GM10847 (cell line): ENCODE measurements around the gene SPPL3.
A peak's percentile ranks its signal among the peaks of the same experiment; 100 is the strongest.

ENCODE experiments used
- POLR2A ChIP-seq: IDR thresholded peaks from 2 replicates; pipeline ENCODE4 v1.6.1; 2011; ENCODE audit not compliant: insufficient read length; ENCODE audit errors: extremely low read depth

SPPL3 gene

GRCh38 chr12:120928864-120929652 lies 24.9 kb upstream of the SPPL3 start:
- no peak for TF ChIP-seq POLR2A

DNA sequence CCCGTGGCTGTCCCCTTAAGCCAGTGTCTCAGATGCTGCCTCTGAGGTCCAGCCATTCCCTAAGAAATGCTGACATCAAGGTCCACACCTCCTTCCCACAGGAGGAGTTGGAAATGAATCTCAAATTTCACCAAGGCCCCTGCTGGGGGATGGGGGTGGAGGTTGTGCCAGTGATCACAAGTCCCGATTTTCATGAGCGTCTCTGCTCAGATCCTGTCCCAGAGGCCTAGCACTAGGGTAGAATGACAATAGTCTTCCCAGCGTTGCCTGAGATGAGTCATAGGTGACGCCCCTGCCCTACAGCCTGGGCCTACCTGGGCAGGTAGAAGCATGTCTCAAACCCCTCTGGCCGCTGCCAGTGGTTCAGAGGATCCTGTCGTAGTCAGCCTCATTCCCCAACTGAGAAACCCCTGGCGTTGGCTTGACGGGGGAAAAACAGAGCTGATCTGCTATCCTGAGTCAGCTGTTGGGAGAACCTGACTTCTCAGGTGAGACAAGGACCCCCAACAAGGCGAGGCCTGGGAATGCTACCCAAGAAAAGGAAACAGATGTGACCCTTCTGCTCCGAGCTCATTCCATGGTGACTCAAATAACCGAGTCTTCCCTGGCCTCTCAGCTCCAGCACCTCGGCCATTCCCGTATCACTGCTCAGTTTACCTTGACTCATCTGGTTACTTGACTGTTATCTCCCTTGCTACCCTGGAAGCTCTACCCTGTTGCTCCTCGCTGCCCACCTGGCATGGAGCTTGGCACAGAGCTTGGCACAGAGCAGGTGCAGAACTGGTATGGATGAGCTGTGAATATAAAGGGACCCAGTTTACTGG lies 21.8 kb upstream of the SPPL3 start:
- no peak for TF ChIP-seq POLR2A

DNA sequence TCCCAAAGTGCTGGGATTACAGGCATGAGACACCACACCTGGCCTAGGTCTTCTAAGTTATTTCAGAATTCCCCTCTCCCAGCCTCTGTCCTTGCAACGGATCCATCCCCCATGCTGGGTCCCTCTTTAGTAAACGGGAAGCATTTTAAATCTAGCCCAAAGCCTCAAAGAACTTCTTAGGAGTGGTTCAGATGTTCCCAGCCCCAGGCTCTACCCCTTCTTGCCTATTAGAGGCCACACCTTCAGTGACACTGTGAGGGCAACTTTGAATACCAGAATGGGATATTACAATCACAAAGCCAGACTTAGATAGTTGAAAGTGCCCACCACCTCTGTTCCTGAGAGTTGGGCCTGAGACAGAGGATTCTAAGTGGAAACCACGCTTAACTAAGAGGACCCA lies 18.1 kb upstream of the SPPL3 start:
- TF ChIP-seq POLR2A: no peak

- TF ChIP-seq POLR2A: no peak
These were observed 17.5 kb upstream of the SPPL3 start for GRCh38 chr12:120921637-120922036.

DNA sequence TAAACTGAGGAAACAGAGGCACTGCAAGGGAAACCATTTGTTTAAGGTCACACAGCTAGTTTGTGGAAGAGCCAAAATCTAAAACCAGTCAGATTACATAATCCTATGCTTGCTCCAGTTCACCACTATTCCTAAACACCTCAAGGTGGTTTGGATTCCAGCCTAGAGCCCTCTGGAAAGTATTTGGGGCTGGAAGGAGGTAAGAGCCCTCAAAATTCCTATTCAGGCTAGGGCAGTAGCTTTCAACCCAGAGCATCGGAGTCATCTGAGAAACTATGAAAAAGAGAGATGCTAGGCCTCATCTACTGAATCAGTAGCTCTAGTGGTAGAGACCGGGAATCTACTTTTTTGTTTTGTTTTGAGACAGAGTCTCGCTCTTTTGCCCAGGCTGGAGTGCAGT lies 16.0 kb upstream of the SPPL3 start:
- no peak for TF ChIP-seq POLR2A

DNA sequence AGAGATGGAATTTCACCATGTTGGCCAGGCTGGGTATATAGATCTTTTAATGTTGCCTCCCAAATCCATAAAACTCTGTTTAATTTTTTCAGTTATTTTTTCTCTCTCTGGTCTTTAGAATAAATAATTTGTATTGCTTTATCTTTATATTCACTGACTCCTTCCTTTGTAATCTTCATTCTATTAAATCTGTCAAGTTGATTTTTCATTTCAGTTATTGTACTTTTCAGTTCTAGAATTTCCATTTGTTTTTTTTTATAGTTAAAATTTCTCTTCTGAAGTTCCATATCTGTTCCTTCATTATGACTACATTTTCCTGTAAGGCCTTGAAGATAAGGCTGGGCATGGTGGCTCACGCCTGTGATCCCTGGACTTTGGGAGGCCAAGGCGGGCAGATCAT lies 13.6 kb upstream of the SPPL3 start:
- TF ChIP-seq POLR2A: no peak

DNA sequence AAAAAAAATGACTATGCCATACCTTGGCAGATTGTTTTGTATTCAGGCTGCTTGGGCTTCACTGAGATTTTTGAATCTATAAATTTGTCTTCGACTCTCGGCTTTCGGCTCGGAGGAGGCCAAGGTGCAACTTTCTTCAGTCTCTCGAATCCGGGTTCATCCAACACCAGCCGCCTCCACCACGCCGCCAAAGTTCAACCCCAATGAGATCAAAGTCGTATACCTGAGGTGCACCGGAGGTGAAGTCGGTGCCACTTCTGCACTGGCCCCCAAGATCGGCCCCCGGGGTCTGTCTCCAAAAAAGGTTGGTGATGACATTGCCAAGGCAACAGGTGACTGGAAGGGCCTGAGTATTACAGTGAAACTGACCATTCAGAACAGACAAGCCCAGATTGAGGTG lies 12.4 kb upstream of the SPPL3 start:
- no peak for TF ChIP-seq POLR2A

DNA sequence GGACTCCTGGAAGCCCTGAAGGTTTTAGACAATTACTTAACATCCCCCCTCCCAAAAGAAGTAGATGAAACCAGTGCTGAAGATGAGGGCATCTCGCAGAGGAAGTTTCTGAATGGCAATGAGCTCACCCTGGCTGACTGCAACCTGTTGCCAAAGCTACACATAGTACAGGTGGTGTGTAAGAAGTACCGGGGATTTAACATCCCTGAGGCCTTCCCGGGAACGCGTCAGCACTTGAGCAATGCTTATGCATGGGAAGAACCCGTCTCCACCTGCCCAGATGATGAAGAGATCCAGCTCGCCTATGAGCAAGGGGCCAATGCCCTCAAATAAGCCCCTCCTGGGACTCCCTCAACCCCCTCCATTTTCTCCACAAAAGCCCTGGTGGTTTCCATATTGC lies 10.6 kb upstream of the SPPL3 start:
- no peak for TF ChIP-seq POLR2A

- TF ChIP-seq POLR2A: no peak
These were observed 5.6 kb upstream of the SPPL3 start for GRCh38 chr12:120909633-120910298.

DNA sequence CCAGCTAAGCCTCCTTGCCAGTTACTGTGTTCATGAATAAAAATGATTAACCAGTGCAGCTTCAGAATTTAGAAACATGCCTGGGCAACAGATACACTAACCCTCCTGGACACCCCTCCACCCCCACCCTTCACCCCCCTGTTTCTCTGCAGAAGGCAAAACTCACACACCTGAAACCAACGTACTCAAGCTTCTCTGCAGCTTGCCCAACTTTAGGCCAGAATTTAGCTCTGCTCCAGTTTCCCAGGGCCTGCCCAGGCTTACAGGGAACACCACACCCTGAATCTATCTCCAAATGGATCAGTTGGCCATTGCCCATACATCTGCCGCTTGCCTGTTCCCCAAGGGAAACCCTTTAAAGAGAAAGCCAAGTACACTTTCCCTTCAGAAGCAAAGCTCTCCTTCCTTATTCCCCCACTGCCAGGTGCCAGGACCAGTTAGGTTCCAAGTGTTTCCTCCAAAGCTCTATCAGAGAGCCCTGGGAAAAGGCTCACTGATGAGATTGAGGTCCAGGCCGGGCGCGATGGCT lies 1.8 kb upstream of the SPPL3 start:
- no peak for TF ChIP-seq POLR2A

DNA sequence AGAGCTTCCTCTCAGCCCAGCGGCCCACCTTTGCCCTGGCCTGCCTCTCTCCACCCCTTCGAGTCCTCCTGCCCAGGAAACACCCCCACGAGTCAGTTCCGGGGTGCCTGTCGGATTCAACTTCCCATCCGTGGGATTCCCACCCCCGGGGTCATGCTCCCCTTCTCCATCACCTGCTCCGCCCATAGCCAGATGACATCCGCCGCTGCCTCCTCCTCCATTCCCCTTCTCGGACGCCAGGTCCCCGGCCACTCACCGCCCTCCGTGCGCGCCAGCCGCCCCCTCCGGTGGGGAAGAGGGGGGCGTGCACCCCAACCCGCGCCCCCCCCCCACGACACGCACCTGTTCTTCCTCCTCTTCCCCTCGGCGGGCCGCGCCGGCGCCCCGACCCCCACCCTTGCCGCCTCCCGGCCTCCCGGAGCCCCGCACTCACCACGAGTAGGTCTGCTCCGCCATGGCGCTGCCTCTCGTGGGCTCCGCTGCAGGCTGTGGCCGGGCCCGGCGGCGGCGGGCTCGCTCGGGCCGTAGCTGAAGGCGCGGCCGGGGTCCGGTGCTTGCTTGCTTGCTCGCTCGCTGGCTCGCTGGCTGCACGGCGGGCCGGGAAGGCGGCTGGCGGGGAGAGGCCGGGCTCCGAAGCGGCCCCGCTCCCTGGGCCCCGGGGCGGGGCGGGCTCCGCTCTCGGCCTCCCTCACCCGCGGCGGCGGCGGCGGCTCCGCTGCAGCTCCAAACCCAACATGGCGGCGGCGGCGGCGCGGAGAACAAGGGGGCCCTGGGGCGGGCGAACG lies 554 bp downstream of the SPPL3 start:
- TF ChIP-seq POLR2A: peak; percentile 29

DNA sequence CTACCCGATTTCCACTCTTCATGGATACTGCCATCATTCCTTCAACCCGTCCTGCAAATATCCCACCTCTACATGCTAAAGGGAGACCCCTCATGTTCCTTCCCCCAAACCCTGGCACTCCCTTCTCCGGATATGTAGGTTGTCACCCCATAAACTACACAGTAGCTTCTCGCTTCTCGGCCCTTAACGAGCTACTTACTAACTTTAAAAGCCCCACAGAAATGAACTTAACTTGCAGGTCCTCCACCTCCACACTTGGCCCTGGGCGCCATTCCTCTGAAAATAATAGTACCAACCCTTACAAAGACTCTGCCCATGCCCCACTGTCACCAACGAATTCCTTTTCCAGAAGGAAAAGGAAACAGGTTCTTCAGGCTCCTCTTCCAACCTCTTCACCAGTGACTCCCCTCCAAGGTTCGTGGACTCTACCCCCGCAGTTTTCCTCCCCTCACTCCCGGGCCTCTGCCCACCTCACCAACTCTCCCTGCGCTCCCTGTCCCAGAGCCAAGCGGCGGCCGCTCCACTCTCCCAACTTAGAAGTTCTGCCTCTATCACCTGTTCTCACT lies 1.2 kb downstream of the SPPL3 start:
- TF ChIP-seq POLR2A: no peak

- no peak for TF ChIP-seq POLR2A
These were observed 2.3 kb downstream of the SPPL3 start for GRCh38 chr12:120901818-120902217.

- no peak for TF ChIP-seq POLR2A
These were observed 8.6 kb downstream of the SPPL3 start for GRCh38 chr12:120895532-120895931.

GRCh38 chr12:120892265-120892664 lies 11.9 kb downstream of the SPPL3 start:
- TF ChIP-seq POLR2A: no peak
